ENCODE results near the gene TBCD.

TBCD gene

DNA sequence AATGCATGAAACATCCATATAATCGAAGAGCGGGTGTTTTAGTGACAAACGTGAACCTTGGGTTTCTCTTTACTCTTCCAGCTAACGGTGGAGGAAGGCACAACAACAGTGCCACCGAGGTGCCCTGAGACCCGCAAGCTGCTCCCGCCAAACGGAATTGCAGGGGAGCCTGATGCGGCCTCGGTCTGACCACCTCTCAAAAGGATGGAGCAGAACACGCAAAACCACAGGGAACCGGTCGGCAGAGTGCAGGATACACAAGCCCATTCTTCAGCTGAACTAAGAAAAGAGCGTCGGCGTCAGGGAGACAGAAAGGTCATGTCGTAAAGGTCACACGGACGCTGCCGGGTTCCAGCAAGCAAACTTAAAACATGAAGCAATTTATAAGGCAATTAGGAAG lies 197.5 kb downstream of the TBCD start:
- Histone ChIP-seq H3K4ac (ENCODE audit: low read length) (no peak overlapping the region), H3K36me3 (replicated peaks in 1 of 2; ENCODE audit: control insufficient read depth in 2 of 2, insufficient read depth in 2 of 2, low read length in 2 of 2) (peaks cover 22 to 71% of the 10 kb centered on the region in 2 donors), H3K9me3 (replicated peaks in 1 of 2; ENCODE audit: control insufficient read depth in 2 of 2, insufficient read depth in 1 of 2, low read depth in 1 of 2, low read length in 2 of 2) (peaks cover 57 to 84% of the 10 kb centered on the region in 2 donors), H2BK12ac (ENCODE audit: low read length) (no peak overlapping the region), H2BK5ac (ENCODE audit: low read length) (no peak overlapping the region), H2AFZ (ENCODE audit: low read length) (no peak overlapping the region), H3K4me1 (ENCODE audit: control insufficient read depth in 2 of 2, insufficient read depth in 1 of 2, low read depth in 1 of 2, low read length in 2 of 2) (no peaks in the 10 kb centered on the region), H3K4me2 (ENCODE audit: insufficient read depth, low read length, poor library complexity, severe bottlenecking) (no peak overlapping the region), H3K4me3 (ENCODE audit: low read length in 2 of 2) (no peak overlapping the region), H2BK120ac (ENCODE audit: low read depth, low read length) (no peak overlapping the region), H3K9ac (ENCODE audit: low read depth, low read length, poor library complexity) (no peak overlapping the region), H3K14ac (ENCODE audit: low read length) (no peak overlapping the region), H3K18ac (ENCODE audit: low read length) (no peak overlapping the region), H3K27ac (replicated peaks; ENCODE audit: low read length) (no peak overlapping the region), H4K8ac (ENCODE audit: low read depth, low read length) (no peak overlapping the region), H3K23ac (ENCODE audit: low read depth, low read length, poor library complexity) (no peak overlapping the region), H3K27me3 (ENCODE audit: control insufficient read depth in 3 of 3, insufficient read depth in 3 of 3, low read depth in 1 of 3, low read length in 3 of 3) (no peaks in the 10 kb centered on the region), H4K91ac (ENCODE audit: low read depth, low read length, poor library complexity) (peak overlapping the region; percentile 64), H2BK15ac (ENCODE audit: low read length) (no peak overlapping the region), H3K79me1 (ENCODE audit: low read depth, low read length) (no peaks in the 10 kb centered on the region), H2AK5ac (ENCODE audit: low read depth, low read length) (no peak overlapping the region)
- no peak for DNase-seq (ENCODE audit: low spot score)
- no CpG with 5 or more reads among the region's 20 CpGs for WGBS, 2 donors (ENCODE audit: extremely low coverage in 2 of 2, insufficient read length in 2 of 2, insufficient replicate concordance in 1 of 2)

DNA sequence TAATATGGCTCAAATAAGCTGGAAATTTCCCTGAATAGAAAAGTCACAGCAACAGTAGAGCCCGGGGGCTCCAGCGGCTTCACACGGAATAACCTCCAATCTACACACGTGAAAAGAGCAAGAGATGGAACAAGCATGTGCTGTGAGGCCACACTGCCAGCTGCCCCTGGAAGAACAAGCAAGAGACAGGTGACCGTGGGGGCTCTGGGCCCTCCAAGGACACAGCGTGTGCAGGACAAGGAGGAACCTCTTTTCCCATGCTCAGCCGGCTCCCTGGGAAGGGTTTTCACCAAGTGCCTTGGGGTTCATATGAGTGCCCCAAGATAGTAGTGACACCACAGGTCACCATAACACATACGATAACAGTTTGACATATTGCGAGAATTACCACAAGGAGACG lies 198.1 kb downstream of the TBCD start:
- Histone ChIP-seq H4K91ac (ENCODE audit: low read depth, low read length, poor library complexity) (no peak overlapping the region), H3K4me2 (ENCODE audit: insufficient read depth, low read length, poor library complexity, severe bottlenecking) (no peak overlapping the region), H3K14ac (ENCODE audit: low read length) (no peak overlapping the region), H3K9me3 (replicated peaks in 1 of 2; ENCODE audit: control insufficient read depth in 2 of 2, insufficient read depth in 1 of 2, low read depth in 1 of 2, low read length in 2 of 2) (peaks cover 54 to 80% of the 10 kb centered on the region in 2 donors), H2BK12ac (ENCODE audit: low read length) (no peak overlapping the region), H3K23ac (ENCODE audit: low read depth, low read length, poor library complexity) (no peak overlapping the region), H3K4me3 (ENCODE audit: low read length in 2 of 2) (peak overlapping the region in 1 of 2 donors; percentile 6), H3K4ac (ENCODE audit: low read length) (no peak overlapping the region), H3K4me1 (ENCODE audit: control insufficient read depth in 2 of 2, insufficient read depth in 1 of 2, low read depth in 1 of 2, low read length in 2 of 2) (no peaks in the 10 kb centered on the region), H4K8ac (ENCODE audit: low read depth, low read length) (no peak overlapping the region), H2AK5ac (ENCODE audit: low read depth, low read length) (no peak overlapping the region), H3K9ac (ENCODE audit: low read depth, low read length, poor library complexity) (no peak overlapping the region), H2BK120ac (ENCODE audit: low read depth, low read length) (no peak overlapping the region), H3K27ac (replicated peaks; ENCODE audit: low read length) (no peak overlapping the region), H3K79me1 (ENCODE audit: low read depth, low read length) (no peaks in the 10 kb centered on the region), H2AFZ (ENCODE audit: low read length) (no peak overlapping the region), H3K27me3 (ENCODE audit: control insufficient read depth in 3 of 3, insufficient read depth in 3 of 3, low read depth in 1 of 3, low read length in 3 of 3) (no peaks in the 10 kb centered on the region), H3K18ac (ENCODE audit: low read length) (no peak overlapping the region), H2BK5ac (ENCODE audit: low read length) (no peak overlapping the region), H2BK15ac (ENCODE audit: low read length) (no peak overlapping the region), H3K36me3 (replicated peaks in 1 of 2; ENCODE audit: control insufficient read depth in 2 of 2, insufficient read depth in 2 of 2, low read length in 2 of 2) (peaks cover 21 to 65% of the 10 kb centered on the region in 2 donors)
- no peak for DNase-seq (ENCODE audit: low spot score)
- no CpG with 5 or more reads among the region's 10 CpGs for WGBS, 2 donors (ENCODE audit: extremely low coverage in 2 of 2, insufficient read length in 2 of 2, insufficient replicate concordance in 1 of 2)

DNA sequence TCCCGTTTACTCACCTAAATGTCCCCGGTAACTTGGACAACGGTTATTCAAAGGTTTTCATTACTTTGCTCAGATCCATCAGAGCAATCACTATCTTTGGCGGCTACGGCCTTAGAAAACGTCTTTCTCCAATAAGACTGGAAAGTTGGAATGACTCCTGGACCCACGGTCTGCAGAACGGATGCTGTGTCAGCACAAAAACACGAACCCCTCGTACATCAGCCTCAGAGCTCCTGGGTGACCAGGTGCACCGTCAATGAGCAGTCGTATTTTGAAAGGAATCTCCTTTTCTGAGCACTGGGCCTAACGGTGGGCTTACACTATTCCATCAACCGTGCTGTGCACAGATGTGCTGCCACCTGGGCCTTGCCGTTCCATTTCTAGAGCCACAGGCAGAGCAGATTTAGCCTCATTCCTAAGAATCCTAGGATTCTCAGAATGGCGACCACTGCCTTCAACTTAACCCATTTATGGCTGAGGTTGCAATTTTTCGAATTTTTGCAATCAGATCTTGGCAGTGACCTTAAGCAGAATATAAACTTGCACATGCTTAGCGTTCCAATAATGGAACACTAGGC lies 198.7 kb downstream of the TBCD start:
- H3K36me3 ChIP-seq (replicated peaks in 1 of 2; ENCODE audit: control insufficient read depth in 2 of 2, insufficient read depth in 2 of 2, low read length in 2 of 2) = peaks cover 19 to 59% of the 10 kb centered on the region in 2 donors
- H3K79me1 ChIP-seq (ENCODE audit: low read depth, low read length) = no peaks in the 10 kb centered on the region
- DNase-seq (ENCODE audit: low spot score) = no peak
- no peak overlapping the region for H3K4me2 ChIP-seq (ENCODE audit: insufficient read depth, low read length, poor library complexity, severe bottlenecking)
- peaks cover 49 to 78% of the 10 kb centered on the region in 2 donors for H3K9me3 ChIP-seq (replicated peaks in 1 of 2; ENCODE audit: control insufficient read depth in 2 of 2, insufficient read depth in 1 of 2, low read depth in 1 of 2, low read length in 2 of 2)
- no peak overlapping the region for H3K27ac ChIP-seq (replicated peaks; ENCODE audit: low read length)
- no peaks in the 10 kb centered on the region for H3K27me3 ChIP-seq (ENCODE audit: control insufficient read depth in 3 of 3, insufficient read depth in 3 of 3, low read depth in 1 of 3, low read length in 3 of 3)
- H4K8ac ChIP-seq (ENCODE audit: low read depth, low read length) = no peak overlapping the region
- no peak overlapping the region for H3K23ac ChIP-seq (ENCODE audit: low read depth, low read length, poor library complexity)
- no peak overlapping the region for H2AFZ ChIP-seq (ENCODE audit: low read length)
- no peak overlapping the region for H4K91ac ChIP-seq (ENCODE audit: low read depth, low read length, poor library complexity)
- H2AK5ac ChIP-seq (ENCODE audit: low read depth, low read length) = no peak overlapping the region
- no CpG with 5 or more reads among the region's 18 CpGs for WGBS, 2 donors (ENCODE audit: extremely low coverage in 2 of 2, insufficient read length in 2 of 2, insufficient replicate concordance in 1 of 2)
- no peak overlapping the region for H3K4ac ChIP-seq (ENCODE audit: low read length)
- no peak overlapping the region for H2BK120ac ChIP-seq (ENCODE audit: low read depth, low read length)
- no peak overlapping the region for H3K14ac ChIP-seq (ENCODE audit: low read length)
- H3K4me1 ChIP-seq (ENCODE audit: control insufficient read depth in 2 of 2, insufficient read depth in 1 of 2, low read depth in 1 of 2, low read length in 2 of 2) = no peaks in the 10 kb centered on the region
- H3K9ac ChIP-seq (ENCODE audit: low read depth, low read length, poor library complexity) = no peak overlapping the region
- H2BK5ac ChIP-seq (ENCODE audit: low read length) = no peak overlapping the region
- no peak overlapping the region for H3K18ac ChIP-seq (ENCODE audit: low read length)
- peak overlapping the region in 1 of 2 donors; percentile 16 for H3K4me3 ChIP-seq (ENCODE audit: low read length in 2 of 2)
- no peak overlapping the region for H2BK15ac ChIP-seq (ENCODE audit: low read length)
- no peak overlapping the region for H2BK12ac ChIP-seq (ENCODE audit: low read length)

DNA sequence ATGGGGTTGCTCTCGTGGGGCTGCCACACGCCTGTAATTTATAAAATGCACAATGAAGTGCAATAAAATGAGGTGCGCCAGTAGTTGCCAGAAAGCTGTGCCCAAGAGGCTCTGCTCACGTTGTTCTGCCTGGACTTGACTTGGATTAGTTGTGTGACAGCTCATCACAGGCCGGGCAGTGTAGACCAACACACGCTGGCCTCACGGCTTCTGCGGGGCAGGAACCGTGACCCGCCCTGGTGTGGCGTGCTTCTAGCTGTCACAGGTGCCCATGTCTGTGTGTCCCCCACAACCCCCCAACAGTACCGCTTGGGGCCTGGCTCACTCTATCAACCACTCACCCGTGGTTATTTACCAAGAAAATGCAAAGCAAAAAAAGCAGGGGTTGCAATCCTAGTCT lies 200.2 kb downstream of the TBCD start:
- no peak overlapping the region for H3K4ac ChIP-seq (ENCODE audit: low read length)
- no peak overlapping the region for H3K4me3 ChIP-seq (ENCODE audit: low read length in 2 of 2)
- no peak overlapping the region for H2BK15ac ChIP-seq (ENCODE audit: low read length)
- no peaks in the 10 kb centered on the region for H3K27me3 ChIP-seq (ENCODE audit: control insufficient read depth in 3 of 3, insufficient read depth in 3 of 3, low read depth in 1 of 3, low read length in 3 of 3)
- no peak overlapping the region for H2AK5ac ChIP-seq (ENCODE audit: low read depth, low read length)
- H3K4me2 ChIP-seq (ENCODE audit: insufficient read depth, low read length, poor library complexity, severe bottlenecking) = no peak overlapping the region
- DNase-seq (ENCODE audit: low spot score) = no peak
- H3K9me3 ChIP-seq (replicated peaks in 1 of 2; ENCODE audit: control insufficient read depth in 2 of 2, insufficient read depth in 1 of 2, low read depth in 1 of 2, low read length in 2 of 2) = peaks cover 51 to 74% of the 10 kb centered on the region in 2 donors
- H3K18ac ChIP-seq (ENCODE audit: low read length) = no peak overlapping the region
- no peaks in the 10 kb centered on the region for H3K79me1 ChIP-seq (ENCODE audit: low read depth, low read length)
- H2BK5ac ChIP-seq (ENCODE audit: low read length) = no peak overlapping the region
- H2BK120ac ChIP-seq (ENCODE audit: low read depth, low read length) = no peak overlapping the region
- no peak overlapping the region for H3K27ac ChIP-seq (replicated peaks; ENCODE audit: low read length)
- no peak overlapping the region for H4K8ac ChIP-seq (ENCODE audit: low read depth, low read length)
- H3K23ac ChIP-seq (ENCODE audit: low read depth, low read length, poor library complexity) = peak overlapping the region; percentile 43
- H3K36me3 ChIP-seq (replicated peaks in 1 of 2; ENCODE audit: control insufficient read depth in 2 of 2, insufficient read depth in 2 of 2, low read length in 2 of 2) = peaks cover 19 to 46% of the 10 kb centered on the region in 2 donors
- H2BK12ac ChIP-seq (ENCODE audit: low read length) = no peak overlapping the region
- H3K14ac ChIP-seq (ENCODE audit: low read length) = no peak overlapping the region
- peak overlapping the region; percentile 53 for H4K91ac ChIP-seq (ENCODE audit: low read depth, low read length, poor library complexity)
- no CpG with 5 or more reads among the region's 13 CpGs for WGBS, 2 donors (ENCODE audit: extremely low coverage in 2 of 2, insufficient read length in 2 of 2, insufficient replicate concordance in 1 of 2)
- no peaks in the 10 kb centered on the region for H3K4me1 ChIP-seq (ENCODE audit: control insufficient read depth in 2 of 2, insufficient read depth in 1 of 2, low read depth in 1 of 2, low read length in 2 of 2)
- H2AFZ ChIP-seq (ENCODE audit: low read length) = no peak overlapping the region
- H3K9ac ChIP-seq (ENCODE audit: low read depth, low read length, poor library complexity) = no peak overlapping the region
